ENCODE results near the gene SEC31A.

The SEC31A gene

GRCh38 chr4:82811838-82812341 is 79.1 kb downstream of the SEC31A start (continued):
- TF ChIP-seq ZBTB49 (tag by site-specific recombination; IDR thresholded peaks at IDR 0.05; ENCODE audit: low read depth) (no peak), ZFP69B (tag by site-specific recombination; IDR thresholded peaks at IDR 0.05) (no peak), ZNF10 (tag by site-specific recombination; IDR thresholded peaks at IDR 0.05) (peak; percentile 34; the same call in 1 of the 2 replicates), OVOL3 (tag by site-specific recombination; IDR thresholded peaks at IDR 0.05) (0 out of 2 replicates have a peak, but pooled peaks have one; percentile 14), ZNF585B (tag by site-specific recombination; IDR thresholded peaks at IDR 0.05) (no peak), ZNF221 (tag by site-specific recombination; IDR thresholded peaks at IDR 0.05; ENCODE audit: borderline replicate concordance) (no peak), ZNF549 (tag by site-specific recombination; IDR thresholded peaks at IDR 0.05) (no peak), MYNN (tag by site-specific recombination; IDR thresholded peaks at IDR 0.05; ENCODE audit: borderline replicate concordance) (no peak), ZNF596 (tag by site-specific recombination; IDR thresholded peaks at IDR 0.05) (0 out of 2 replicates have a peak, but pooled peaks have one; percentile 55), ZNF48 (tag by site-specific recombination; IDR thresholded peaks at IDR 0.05) (no peak), ZNF777 (tag by site-specific recombination; IDR thresholded peaks at IDR 0.05; ENCODE audit: borderline replicate concordance) (no peak), ZNF701 (tag by site-specific recombination; IDR thresholded peaks at IDR 0.05) (no peak), ZNF214 (tag by site-specific recombination; IDR thresholded peaks at IDR 0.05; ENCODE audit: borderline replicate concordance) (no peak), SCRT2 (tag by site-specific recombination; IDR thresholded peaks at IDR 0.05) (no peak), ZNF157 (tag by site-specific recombination; IDR thresholded peaks at IDR 0.05) (no peak), WT1 (tag by site-specific recombination; IDR thresholded peaks at IDR 0.05) (peak; percentile 89), FEZF1 (tag by site-specific recombination; IDR thresholded peaks at IDR 0.05) (peak; percentile 98), ZNF23 (tag by site-specific recombination; IDR thresholded peaks at IDR 0.05; ENCODE audit: borderline replicate concordance) (no peak), ZSCAN30 (tag by site-specific recombination; IDR thresholded peaks at IDR 0.05) (peak; percentile 40; the same call in 1 of the 2 replicates), ZFP37 (tag by site-specific recombination; IDR thresholded peaks at IDR 0.05) (no peak), ZNF670 (tag by site-specific recombination; IDR thresholded peaks at IDR 0.05; ENCODE audit: low read depth) (no peak), ZNF223 (tag by site-specific recombination; IDR thresholded peaks at IDR 0.05) (no peak), ZNF138 (tag by site-specific recombination; IDR thresholded peaks at IDR 0.05; ENCODE audit: borderline replicate concordance) (no peak), KLF1 (tag by site-specific recombination; IDR thresholded peaks at IDR 0.05) (no peak), ZEB2 (tag by site-specific recombination; IDR thresholded peaks at IDR 0.05) (no peak; the same call in 1 of the 2 replicates), ZNF560 (tag by site-specific recombination; IDR thresholded peaks at IDR 0.05; ENCODE audit: borderline replicate concordance) (no peak), OSR2 (tag by site-specific recombination; IDR thresholded peaks at IDR 0.05) (peak; percentile 66; the same call in 1 of the 2 replicates), ZNF140 (tag by site-specific recombination; IDR thresholded peaks at IDR 0.05) (no peak), ZNF391 (tag by site-specific recombination; IDR thresholded peaks at IDR 0.05; ENCODE audit: borderline replicate concordance, low read depth) (no peak)
- TF ChIP-seq, protein P1, sequence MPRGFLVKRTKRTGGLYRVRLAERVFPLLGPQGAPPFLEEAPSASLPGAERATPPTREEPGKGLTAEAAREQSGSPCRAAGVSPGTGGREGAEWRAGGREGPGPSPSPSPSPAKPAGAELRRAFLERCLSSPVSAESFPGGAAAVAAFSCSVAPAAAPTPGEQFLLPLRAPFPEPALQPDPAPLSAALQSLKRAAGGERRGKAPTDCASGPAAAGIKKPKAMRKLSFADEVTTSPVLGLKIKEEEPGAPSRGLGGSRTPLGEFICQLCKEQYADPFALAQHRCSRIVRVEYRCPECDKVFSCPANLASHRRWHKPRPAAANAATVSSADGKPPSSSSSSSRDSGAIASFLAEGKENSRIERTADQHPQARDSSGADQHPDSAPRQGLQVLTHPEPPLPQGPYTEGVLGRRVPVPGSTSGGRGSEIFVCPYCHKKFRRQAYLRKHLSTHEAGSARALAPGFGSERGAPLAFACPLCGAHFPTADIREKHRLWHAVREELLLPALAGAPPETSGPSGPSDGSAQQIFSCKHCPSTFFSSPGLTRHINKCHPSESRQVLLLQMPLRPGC (tag by site-specific recombination; IDR thresholded peaks at IDR 0.05): peak; percentile 76
- TF ChIP-seq, protein P2, sequence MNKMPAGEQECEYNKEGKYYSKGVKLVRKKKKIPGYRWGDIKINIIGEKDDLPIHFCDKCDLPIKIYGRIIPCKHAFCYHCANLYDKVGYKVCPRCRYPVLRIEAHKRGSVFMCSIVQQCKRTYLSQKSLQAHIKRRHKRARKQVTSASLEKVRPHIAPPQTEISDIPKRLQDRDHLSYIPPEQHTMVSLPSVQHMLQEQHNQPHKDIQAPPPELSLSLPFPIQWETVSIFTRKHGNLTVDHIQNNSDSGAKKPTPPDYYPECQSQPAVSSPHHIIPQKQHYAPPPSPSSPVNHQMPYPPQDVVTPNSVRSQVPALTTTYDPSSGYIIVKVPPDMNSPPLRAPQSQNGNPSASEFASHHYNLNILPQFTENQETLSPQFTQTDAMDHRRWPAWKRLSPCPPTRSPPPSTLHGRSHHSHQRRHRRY (tag by site-specific recombination; IDR thresholded peaks at IDR 0.05): no peak
- TF ChIP-seq, protein P3, sequence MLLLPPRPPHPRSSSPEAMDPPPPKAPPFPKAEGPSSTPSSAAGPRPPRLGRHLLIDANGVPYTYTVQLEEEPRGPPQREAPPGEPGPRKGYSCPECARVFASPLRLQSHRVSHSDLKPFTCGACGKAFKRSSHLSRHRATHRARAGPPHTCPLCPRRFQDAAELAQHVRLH (tag by site-specific recombination; IDR thresholded peaks at IDR 0.05): peak; percentile 25; the same call in 1 of the 2 replicates
- TF ChIP-seq, protein P4, sequence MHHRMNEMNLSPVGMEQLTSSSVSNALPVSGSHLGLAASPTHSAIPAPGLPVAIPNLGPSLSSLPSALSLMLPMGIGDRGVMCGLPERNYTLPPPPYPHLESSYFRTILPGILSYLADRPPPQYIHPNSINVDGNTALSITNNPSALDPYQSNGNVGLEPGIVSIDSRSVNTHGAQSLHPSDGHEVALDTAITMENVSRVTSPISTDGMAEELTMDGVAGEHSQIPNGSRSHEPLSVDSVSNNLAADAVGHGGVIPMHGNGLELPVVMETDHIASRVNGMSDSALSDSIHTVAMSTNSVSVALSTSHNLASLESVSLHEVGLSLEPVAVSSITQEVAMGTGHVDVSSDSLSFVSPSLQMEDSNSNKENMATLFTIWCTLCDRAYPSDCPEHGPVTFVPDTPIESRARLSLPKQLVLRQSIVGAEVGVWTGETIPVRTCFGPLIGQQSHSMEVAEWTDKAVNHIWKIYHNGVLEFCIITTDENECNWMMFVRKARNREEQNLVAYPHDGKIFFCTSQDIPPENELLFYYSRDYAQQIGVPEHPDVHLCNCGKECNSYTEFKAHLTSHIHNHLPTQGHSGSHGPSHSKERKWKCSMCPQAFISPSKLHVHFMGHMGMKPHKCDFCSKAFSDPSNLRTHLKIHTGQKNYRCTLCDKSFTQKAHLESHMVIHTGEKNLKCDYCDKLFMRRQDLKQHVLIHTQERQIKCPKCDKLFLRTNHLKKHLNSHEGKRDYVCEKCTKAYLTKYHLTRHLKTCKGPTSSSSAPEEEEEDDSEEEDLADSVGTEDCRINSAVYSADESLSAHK (tag by site-specific recombination; IDR thresholded peaks at IDR 0.05): peak; percentile 36; the same call in 1 of the 2 replicates
